ENCODE results near the gene RBM48. TPM values are rescaled to one million over a fixed set of nuclear protein-coding genes. Genes with fewer than 3 reads are reported as not detected.

The RBM48 gene
- total and polyA plus RNA-seq, 2 of the 13 experiments (the other 11 are each of a cell fraction or from before 2014, with no cell fraction given) = 7.2 to 12.2 TPM

GRCh38 chr7:92504563-92504962, 24.0 kb upstream of the RBM48 start (continued):
- peak; percentile 69; the same call in 1 of the 2 replicates for TF ChIP-seq ZBTB33 (CRISPR knock-in tag; IDR thresholded peaks at IDR 0.05)
- peak; percentile 26; the same call in 1 of the 2 replicates for TF ChIP-seq HOXA3 (CRISPR knock-in tag; IDR thresholded peaks at IDR 0.05)
- TF ChIP-seq, protein P1, sequence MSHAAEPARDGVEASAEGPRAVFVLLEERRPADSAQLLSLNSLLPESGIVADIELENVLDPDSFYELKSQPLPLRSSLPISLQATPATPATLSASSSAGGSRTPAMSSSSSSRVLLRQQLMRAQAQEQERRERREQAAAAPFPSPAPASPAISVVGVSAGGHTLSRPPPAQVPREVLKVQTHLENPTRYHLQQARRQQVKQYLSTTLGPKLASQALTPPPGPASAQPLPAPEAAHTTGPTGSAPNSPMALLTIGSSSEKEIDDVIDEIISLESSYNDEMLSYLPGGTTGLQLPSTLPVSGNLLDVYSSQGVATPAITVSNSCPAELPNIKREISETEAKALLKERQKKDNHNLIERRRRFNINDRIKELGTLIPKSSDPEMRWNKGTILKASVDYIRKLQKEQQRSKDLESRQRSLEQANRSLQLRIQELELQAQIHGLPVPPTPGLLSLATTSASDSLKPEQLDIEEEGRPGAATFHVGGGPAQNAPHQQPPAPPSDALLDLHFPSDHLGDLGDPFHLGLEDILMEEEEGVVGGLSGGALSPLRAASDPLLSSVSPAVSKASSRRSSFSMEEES (CRISPR knock-in tag; IDR thresholded peaks at IDR 0.05) = no peak
- no peak for TF ChIP-seq ZNF761 (CRISPR knock-in tag; conservative IDR thresholded peaks at IDR 0.05)
- no peak for TF ChIP-seq GLI4 (CRISPR knock-in tag; IDR thresholded peaks at IDR 0.05; ENCODE audit: borderline replicate concordance)
- TF ChIP-seq ZNF713 (CRISPR knock-in tag; IDR thresholded peaks at IDR 0.05) = no peak
- no peak for TF ChIP-seq ZNF570 (CRISPR knock-in tag; IDR thresholded peaks at IDR 0.05; ENCODE audit: borderline replicate concordance)
- no peak for TF ChIP-seq ELF4 (CRISPR knock-in tag; IDR thresholded peaks at IDR 0.05; ENCODE audit: borderline replicate concordance)

DNA sequence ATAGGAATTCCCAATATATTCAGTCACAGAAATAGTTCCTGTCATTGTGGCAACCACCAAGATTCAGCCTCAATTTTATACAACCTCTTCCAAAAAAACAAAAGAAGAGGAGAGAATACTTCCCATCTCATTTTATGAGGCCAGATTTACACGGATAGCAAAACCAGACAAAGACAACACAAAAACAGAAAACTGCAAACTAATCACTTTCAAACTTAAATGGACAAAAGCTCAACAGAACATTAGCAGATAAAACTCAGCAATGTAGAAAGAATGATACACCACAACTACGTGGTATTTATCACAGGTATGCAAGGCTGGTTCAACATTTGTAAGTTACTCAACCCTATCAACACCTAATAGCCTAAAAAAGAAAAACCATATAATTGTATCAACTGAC, 22.2 kb upstream of the RBM48 start:
- FAIRE-seq = no peak
- H3K9ac ChIP-seq (ENCODE audit: insufficient read depth, low read depth, low read length) = no peak overlapping the region
- intact Hi-C loops (cut with micrococcal nuclease; ENCODE audit: unreplicated experiment) (no loop called here), in situ Hi-C loops (cut with HindIII; ENCODE audit: extremely low pct_ligation_motif_present, low pct_unique_long_range_greater_than_20kb) (no loop called here)
- no peaks in the 10 kb centered on the region for H3K9me3 ChIP-seq (ENCODE audit: low read length)
- no peak overlapping the region for H2AFZ ChIP-seq (ENCODE audit: low read length)
- H3K27ac ChIP-seq (ENCODE audit: extremely low read length, insufficient read depth, low read length) = no peak overlapping the region
- no peaks in the 10 kb centered on the region; a peak in 1 of 5 replicates for H3K36me3 ChIP-seq (replicated peaks in 1 of 2; ENCODE audit: control insufficient read depth in 1 of 2, insufficient read depth in 2 of 2, low read length in 2 of 2)
- no peaks in the 10 kb centered on the region for H3K79me2 ChIP-seq (ENCODE audit: insufficient read depth, low read length)
- H3K4me3 ChIP-seq (replicated peaks in 1 of 3; ENCODE audit: insufficient read depth in 1 of 3, low read depth in 2 of 3, low read length in 3 of 3) = no peak overlapping the region
- H4K20me1 ChIP-seq (ENCODE audit: insufficient read depth, low read length) = no peaks in the 10 kb centered on the region
- H3K27me3 ChIP-seq (ENCODE audit: control insufficient read depth in 1 of 2, insufficient read depth in 2 of 2, low read length in 2 of 2) = no peaks in the 10 kb centered on the region
- H3K4me2 ChIP-seq (ENCODE audit: low read depth, low read length) = no peak overlapping the region
- 88% methylated on average over 2 of the region's 2 CpGs for WGBS (ENCODE audit: low lambda C conversion rate)
- POLR2A ChIA-PET = no interaction called here
- DNase-seq (ENCODE audit: low spot score) = no peak
- TF ChIP-seq U2AF1 (optimal IDR thresholded peaks at IDR 0.05; ENCODE audit: low read depth, low read length) (no peak), MAFF (IDR thresholded peaks at IDR 0.05; ENCODE audit: low read depth, low read length) (peak; percentile 53), MAFK (conservative IDR thresholded peaks at IDR 0.05 in 1 of 2, IDR thresholded peaks at IDR 0.05 in 1 of 2; ENCODE audit: low read length in 2 of 2) (peak; percentile 58 to 73)
- CTCF ChIA-PET (ENCODE audit: low intra/inter-chr PET ratio, low total read pairs) = no interaction called here
- no peak for ATAC-seq
- no TSS peak for BruUV-seq (replicated peaks)
- H3K4me1 ChIP-seq (ENCODE audit: insufficient read depth, low read length) = peaks cover 9% of the 10 kb centered on the region
